ENCODE results near the gene HOXB3.
A peak's percentile ranks its signal among the peaks of the same experiment; 100 is the strongest.

The HOXB3 gene

DNA sequence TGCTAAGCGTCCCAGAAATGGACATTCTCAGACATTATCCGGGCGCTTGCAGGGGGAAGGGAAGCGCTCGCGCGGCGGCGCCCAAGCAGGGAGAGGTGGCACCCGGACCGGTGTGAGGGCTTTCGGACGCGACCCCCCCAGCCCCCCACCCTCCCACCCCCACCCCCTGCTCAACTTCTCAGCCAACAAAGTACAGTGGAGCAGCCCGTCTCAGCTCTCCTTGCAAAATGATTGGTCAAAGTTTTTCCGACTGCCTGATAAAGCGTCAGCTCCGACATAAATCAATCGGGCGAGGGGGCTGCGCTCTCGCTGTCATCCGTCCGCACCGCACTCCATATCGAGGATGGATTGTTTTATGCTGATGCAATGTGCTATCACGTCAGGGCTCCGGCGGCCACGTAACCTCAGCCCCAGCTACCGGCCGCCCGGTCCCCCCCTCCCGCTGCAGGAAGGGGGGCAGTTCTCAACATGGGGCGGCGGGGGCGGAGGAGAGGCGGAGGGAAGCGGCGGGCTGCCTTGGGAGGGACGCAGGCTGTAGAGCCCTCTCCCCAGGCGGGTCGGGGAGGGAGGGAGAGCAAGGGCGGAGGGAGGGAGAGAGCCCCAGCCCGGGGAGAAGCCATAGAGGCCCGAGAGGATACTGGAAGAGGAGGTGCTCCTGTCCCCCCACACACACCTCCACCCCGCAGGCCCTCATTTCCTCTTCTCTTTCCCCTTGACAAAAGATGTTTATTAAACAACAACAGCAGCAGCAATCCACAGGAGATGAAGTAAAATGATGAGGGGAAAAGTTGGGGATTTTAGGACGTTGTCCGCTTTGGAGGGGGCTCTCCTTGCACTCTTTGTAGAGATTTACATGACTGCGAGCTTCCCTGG is 36.4 kb upstream of the HOXB3 start, which contains the start of gene HOXB9:
TSS of gene HOXB9 (minus strand) at position 114 of the 873 bp plus-strand sequence. CDS start at position 25, 89 bp downstream.
- no peak for DNase-seq

DNA sequence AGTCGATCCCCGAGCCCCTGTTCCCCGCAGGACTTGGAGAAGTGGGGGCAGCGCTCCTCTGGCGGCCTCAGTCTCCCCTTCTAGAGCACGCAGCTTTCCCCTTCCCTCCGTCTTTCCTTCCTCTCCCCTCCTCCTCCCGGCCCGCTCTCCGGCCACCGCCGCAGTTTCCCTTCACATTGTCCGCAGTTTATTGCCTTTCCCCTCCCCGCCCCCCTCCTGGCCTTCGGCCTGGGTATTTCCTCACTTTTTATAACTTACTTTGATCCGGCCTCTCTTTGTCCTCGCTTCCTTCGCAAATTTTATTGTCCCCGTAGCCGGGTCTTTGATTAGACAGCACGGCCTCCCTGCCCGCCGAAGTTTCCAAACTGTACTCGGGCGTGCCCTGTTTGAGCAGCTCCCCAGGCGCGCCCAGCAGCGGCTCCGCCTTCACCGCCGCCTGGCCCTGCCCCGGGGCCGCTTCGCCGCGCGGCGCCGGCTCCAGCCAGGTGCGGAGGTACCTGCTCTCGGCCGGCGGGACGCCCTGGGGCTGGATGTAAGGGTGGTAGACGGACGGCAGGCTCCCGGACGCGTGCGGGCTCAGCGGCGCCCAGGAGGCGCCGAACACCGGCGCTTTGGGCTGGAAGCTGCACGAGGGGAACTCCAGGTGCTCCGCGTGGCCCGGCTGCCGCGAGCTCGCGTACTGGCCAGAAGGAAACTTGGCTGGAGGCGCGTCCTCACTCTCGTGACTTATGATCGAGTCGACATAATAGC is 35.6 kb upstream of the HOXB3 start:
- DNase-seq = no peak

DNA sequence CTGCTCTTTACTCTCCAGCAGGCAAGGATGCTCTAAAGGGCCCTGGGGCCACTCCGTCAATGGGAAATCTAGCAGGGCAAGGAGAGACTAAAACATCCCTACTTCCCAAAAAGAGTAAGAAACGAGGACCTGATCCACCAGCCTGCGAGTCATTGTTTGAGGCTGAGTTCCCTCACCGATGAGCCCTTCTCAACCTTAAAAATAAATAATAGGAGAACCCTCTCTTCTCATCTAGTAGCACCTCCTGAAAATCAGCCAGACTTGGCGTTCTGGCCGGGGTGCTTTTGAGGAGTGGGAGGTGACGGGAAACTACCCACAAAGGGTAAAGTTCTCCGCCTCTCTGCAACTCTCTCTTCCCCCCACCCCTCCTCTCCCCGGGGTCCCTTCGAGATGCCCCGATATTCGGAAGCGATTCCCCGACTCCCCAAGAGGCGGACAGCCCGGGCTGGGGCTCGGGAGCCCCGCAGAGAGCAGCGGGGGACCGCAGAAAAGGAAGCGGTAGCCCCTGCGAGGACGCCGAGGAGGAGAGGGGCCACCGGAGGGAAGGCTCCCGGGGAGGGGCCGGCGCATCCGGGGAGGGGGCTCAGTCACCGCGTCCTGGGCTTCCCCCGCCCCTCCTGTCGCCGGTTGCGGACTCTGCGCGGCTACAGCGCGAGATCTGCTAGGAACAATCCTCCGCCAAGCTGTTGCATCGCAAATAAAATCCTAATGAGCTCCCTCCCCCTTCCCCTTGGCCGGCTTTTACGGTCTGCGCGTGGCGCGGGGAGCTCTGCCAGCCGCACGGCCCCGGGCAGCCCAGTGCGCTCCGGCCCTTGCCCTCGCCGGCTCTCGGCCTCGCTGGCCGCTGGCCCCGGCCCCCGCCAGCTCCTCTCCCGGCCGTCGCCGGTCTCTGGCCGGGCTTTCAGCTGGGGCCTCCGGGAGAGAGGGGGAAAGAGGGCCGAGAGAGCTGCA is 34.8 kb upstream of the HOXB3 start:
- DNase-seq = peak in 1 of 58 donors; percentile 2

DNA sequence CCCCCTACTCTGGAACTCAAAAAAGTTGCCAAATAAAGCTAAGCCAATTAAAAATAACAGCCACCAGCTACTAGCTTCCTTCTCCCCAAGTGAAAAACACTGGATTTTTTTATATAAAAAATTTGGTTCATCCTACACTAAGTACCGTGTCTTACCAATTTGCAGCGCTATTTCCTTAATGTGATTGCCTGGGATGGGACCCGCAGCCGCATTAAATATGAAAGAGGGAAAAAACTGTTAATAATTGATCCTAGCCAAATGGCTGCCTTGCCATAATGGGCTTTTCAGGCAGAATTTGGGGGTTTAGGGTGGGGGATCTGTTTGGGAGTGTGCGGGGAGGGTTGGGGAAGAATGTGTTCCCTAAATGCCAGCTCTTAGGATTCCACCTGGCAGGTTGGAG is 34.1 kb upstream of the HOXB3 start:
- no peak for DNase-seq

DNA sequence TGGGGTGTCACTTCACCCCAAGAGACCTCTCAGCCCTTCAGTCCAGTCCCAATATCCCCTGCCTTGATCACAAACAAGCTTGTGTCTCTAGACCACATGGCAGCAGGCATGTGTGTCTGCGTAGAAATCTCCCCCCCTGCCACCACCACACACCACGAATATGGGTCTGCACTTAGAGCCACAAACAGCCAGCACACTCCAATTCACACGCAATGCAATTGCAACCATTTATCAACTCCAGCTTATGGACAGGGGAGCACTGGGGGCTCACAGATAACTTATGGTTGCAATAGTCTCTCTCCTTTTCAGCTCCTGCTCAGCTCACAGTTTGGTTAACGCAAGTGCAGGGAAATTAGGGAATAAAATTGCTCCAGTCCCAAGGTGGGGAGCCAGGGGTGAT is 33.5 kb upstream of the HOXB3 start:
- no peak for DNase-seq

DNA sequence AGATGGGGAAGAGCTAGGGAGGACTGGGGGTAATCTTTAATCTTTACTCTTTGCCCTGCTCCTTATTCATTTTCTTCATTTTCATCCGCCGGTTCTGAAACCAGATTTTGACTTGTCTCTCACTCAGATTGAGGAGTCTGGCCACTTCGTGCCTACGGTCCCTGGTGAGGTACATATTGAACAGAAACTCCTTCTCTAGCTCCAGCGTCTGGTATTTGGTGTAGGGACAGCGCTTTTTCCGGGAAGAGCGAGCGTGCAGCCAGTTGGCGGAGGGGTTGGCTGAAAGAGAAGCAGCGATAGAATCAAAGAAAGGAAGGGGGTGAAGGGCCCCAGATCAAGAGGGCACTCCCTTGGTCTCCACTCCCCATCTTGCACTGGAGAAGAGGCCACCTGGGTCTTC is 32.8 kb upstream of the HOXB3 start:
- DNase-seq = no peak

DNA sequence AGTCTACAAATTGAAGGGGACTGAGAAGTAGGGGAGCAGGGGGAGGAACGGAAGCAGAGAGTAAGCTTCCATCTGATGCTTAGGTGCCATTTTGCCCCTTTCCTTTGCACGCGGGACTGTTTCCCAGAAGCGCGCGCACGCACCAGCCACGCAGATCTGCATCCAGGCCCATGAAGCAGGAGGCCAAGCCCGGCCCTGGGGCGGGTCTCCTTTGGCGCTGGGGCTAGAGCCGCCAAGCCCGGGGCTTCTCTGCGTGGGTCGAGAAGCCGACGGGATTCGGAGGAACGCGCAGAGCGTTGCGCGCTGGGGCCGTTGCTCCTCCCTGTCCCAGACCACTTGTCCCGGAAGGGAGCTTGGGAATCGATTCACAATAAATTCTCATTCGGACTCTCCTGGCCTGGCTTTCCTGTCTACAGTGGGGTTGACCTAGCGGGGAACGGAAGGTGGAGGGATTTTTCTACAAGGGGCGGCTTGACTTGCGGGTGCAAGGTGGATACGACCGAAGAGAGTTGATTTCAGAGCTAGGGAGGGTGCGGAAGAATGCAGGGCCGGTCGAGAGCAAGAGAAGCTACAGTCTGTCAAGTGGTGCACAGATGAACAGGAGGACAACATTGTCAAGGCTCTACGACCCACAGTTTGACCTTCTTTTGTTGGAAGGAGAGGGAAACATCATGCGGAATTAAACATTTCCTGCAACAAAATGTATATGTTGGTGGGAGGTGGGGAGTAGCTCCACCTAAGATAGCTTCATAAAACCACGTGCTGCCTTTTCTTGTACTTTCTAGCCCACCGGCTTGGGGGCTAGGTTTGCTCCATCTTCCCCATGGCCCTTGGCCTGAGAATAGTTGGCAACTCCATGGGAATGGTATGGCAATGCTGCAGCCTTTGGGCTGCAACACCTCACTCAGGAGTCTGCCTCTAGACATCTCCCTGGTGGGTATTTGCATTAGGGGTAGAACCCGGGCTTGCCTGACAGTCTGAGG is 31.7 kb upstream of the HOXB3 start:
- no peak for DNase-seq

DNA sequence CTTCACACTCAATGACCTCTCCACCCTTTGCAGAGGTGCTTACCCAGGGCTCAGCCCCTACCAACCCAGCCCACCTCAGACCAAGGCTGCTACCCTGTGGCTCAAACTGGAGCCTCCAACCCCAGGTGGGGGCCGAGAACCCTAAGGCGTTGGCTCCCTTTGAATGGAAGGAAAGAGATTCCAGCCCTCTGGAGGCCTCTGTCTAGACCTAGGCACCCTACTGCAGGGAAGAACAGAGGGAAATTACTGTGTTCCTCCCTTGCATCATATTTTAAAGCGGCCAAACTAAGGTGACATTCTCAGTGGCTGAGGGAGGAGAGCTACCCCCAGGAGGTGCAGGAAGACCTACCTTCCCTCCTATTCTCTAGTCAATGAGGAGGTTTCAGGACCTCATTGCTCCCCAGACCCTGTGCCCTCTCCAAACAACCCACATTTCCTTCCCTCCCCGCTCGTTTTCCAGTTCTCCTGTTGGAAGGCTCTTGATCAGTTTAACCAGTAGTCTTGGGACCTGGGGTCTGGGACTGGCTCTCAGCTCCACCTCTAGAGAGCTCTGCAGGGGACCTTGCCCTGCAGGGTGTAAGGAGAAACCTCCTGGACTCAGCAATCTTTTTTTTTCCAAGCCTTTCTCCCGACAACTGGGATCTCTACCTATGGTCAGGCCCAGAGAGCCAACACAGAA is 30.6 kb upstream of the HOXB3 start:
- no peak for DNase-seq

DNA sequence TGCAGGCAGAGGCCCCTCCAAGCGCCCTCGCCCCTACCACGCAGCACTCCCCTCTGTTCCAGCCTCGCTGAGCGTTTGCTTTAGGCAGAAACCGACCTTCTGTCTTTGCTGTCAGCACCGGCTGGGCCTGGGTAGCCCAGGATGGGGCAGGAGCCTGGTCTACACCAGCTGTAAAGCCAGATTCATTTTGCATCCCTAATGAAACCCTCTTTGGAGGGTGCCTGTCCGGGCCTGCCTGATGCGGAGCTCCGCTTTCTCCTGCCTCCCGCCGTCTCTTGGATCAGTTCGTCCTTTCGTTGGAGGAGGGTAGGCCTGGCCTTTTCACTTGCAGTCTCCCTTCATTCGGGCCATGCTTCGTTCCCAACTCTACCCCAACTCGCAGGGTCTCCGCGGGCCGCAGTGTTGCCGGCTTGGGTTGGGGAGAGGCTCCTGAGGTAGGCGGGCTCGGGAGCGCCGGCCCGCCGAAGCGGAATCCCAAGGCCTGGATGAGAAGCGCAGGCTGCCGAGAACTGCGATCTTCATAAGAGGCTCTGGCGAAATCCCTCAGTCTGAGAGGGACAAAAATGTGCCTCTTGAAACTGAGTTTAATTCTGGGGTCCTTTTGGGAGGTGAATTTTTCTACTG is 29.9 kb upstream of the HOXB3 start:
- no peak for DNase-seq

DNA sequence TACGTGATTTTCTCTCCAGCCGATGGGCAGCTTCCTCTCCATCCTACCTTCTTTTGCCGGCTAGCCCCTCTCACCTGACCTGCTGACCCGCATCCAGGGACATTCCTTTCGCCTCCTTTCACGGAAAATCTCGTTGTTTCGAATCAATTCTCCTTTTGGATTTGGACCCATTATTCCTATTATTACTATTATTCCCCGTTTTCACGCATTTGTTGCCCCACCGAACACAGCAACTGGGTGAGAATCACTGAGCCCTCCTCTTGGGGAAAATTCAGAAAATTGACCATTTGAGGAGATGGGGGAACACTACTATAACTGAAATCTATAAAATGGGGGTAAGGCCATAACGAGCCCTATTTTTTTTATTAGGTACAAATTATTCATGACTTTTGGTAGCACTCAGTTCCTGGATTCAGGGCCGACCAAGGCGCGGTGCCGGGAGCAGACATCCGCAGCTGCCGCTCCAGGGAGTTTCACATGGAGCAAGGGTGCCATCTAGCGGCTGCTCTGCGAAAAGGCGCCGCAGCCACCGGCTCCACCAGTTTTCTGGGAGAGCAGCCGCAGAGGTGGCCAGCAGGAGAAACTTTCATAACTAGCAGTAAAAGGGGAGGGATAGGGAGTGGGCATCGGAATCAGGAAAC is 28.3 kb upstream of the HOXB3 start:
- peak in 57 of 58 donors; percentile 7 to 89 (median 67) for DNase-seq

DNA sequence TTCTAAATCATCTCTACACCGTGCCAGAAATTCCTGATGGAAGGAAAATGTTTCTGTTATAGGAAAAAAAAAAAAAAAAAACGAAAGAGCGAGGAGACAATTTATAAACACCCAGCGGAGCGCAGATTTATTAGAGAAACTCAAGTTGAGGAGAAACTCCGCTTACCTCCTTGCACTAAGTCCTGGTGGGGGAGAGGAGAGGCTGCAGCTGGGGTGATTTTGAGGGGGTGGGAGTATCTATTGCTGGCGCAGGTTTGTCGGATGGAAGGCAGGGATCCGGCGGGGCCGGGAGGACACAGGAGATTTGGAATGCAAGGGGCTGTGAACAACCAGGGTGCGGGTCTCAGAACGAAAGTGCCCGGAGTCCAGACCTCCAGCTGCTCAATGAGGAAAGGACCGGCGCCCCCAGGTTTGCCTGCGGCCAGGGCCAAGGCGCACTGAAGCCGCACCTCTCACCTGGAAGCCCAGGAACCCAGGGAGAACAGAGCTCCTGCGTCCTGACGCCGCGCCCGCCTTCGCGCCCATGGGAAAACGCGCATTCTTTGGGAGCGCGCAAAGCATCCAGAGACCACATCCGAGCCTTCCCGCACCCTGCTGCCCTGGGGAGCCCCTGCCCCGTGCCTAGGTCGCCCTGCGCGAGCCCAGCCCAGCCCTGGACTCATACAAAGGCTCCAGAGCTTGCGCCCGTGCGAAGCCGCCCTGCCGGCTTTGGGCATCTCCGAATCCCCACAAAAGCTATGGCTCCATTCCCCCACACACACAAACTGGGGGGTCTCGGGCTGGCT is 27.6 kb upstream of the HOXB3 start:
- DNase-seq = no peak

DNA sequence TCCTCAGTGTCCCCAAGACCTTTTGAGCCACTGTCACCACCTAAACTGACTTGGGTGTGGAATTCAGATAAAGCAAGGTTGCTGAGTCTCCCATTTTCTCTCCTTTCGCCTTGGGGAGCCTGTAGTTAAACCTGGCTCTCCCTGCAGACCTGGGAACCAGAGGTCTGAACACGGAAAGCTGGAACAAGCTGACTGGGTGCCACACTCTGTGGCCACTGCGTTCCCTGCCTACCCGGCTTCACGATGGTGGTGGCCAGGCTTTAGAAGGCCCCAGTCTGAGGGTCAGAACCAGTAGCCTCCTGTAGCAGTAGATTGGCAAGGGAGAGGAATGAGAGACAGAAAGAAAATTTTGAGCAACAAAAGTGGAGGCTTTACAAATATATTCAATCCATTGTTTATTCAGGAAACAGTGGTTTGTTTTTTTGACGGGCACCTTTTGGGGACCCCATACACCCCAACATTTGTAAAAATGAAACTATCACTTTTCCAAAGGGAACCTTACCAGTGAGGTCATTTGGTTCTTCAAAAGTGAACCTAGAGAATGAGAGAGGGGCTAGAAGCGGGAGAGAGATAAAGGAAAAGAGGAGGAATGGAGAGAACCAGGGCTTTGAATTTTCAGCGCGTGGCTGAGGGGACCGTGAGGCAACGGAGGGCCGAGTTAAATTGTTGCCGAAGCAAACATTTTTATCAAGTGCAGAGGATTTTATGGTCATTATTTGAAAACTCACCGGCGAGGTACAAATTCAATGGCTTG is 26.9 kb upstream of the HOXB3 start:
- no peak for DNase-seq

DNA sequence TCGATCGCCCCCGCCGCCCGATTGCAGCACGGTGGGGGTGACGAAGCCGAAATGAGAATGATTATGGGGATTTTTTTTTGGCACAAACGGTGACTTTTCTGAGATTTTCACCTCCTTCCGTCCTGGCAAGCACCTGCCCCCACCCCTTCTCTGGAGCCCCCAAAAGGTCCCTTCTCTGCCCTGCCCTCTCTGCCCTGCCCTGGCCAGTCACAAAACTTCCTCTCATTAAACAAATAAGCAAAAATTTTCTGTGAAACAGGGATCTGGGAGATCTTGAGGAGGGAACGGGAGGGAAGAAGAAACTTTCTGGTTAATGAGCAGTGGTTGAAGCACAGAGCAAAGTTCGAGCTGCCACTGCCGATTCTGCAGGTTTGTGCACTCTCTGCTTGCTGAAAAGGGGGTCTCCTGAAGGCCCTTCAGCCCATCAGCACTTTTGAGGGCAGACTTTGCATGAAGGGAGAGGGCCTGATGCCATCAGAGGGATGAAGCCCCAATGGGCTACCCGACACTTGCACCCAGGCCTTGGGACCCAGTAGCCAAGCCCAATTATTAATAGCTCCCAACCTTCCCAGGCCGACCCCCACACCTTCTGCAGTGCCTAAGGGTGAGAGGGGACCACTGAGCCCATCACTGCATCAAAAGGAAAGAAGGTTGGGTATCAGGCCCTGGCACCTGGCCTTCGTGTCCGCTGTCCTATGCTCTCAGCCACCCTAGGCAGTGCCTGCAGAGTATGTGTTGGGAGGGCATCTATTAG is 26.1 kb upstream of the HOXB3 start:
- DNase-seq = no peak

DNA sequence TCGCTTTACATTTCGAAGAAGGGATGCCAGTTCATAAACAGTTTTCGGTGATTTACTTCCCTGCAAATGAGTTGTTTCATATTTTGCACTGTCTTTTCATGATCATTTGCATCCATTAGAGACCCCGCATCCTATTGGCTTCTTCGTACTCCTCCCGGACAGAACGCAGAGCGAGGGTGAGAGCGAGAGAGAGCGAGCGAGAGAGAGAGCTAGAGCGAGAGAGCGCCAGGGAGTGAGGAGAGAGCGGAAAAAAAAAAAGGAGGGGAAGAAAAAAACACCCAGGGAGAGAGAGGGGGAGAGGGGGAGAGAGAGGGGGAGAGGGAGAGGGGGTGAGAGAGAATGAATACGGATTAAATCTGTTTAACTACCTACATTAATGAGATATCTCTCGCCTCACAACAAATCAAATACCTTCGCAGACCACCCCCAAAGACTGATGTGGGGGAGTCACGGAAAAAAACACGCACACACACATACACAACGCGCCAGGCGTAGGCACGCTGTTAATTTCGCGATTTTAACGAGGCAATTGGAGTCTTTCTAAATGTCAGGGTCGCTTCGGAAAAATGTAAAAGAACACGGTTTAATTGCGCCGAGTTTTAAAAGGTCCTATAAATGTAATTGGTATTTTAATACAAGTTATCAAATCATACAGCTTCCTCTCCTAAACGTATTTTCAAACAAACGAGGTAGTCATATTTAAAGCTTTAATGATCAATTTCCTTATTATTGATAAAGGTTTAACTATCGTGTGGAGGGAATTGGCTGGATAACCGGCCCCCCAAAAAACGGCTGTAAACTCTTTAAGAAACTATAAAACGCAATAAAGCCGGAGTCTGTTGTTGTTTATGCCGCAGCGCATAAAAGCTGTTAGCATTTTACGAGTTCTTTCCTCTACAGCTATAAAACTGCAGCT is 25.3 kb upstream of the HOXB3 start, which contains the start of gene HOXB8:
TSS of gene HOXB8 (minus strand) at position 246 of the 916 bp plus-strand sequence. CDS start 588 bp downstream, outside the sequence.
- DNase-seq = no peak
